Vagina (tissue), 2 donors: ENCODE data around the gene ACTL8. TPM values are rescaled to one million over a fixed set of nuclear protein-coding genes. Genes with fewer than 3 reads are reported as not detected.

ENCODE experiments used
- DNase-seq, 2 donors: peaks; one replicate each; pipeline ENCODE4 v3.0.0-alpha.2; 2017; ENCODE audit errors: extremely low spot score in 2 of 2
- H3K27ac ChIP-seq: fragments of 200-600 bp; sonication (generic); one replicate; pipeline ENCODE4 v1.5.1; 2019
- H3K27me3 ChIP-seq: fragments of 200-600 bp; sonication (generic); one replicate; pipeline ENCODE4 v1.5.1; 2019
- H3K36me3 ChIP-seq, 2 donors: fragments of 200-600 bp; sonication (generic); one replicate each; pipeline ENCODE4 v1.5.1; 2017 to 2019
- H3K4me1 ChIP-seq: fragments of 200-600 bp; sonication (generic); one replicate; pipeline ENCODE4 v1.5.1; 2019
- H3K4me3 ChIP-seq, 2 donors: fragments of 200-600 bp; sonication (generic); 1 replicate in 1 of 2; 2 replicates in 1 of 2; pipeline ENCODE4 v1.5.1; 2016 to 2019
- H3K9me3 ChIP-seq: fragments of 200-600 bp; sonication (generic); one replicate; pipeline ENCODE4 v1.5.1; 2019
- POLR2A ChIP-seq, 2 donors: fragments of 450-650 bp; IDR thresholded peaks; one replicate each; pipeline ENCODE4 v1.6.1; 2017; ENCODE audit warnings: antibody characterized with exemption in 2 of 2, mild to moderate bottlenecking in 2 of 2, moderate library complexity in 2 of 2
- POLR2AphosphoS5 ChIP-seq, 2 donors: sonication (generic); formaldehyde crosslinking; IDR thresholded peaks; one replicate each; pipeline ENCODE4 v1.9.0; 2017; ENCODE audit warnings: antibody characterized with exemption in 2 of 2, mild to moderate bottlenecking in 2 of 2, low read depth in 1 of 2; ENCODE audit not compliant: insufficient read depth in 1 of 2
- intact Hi-C: fragments of 100-400 bp; cut with DNase I; formaldehyde crosslinking; loops from one replicate; pipeline ENCODE4 v1.15.1; 2023
- total RNA-seq: library from RNA; depleted of rRNA; stranded (reverse); fragments of >200 nt; gene quantifications from one replicate; pipeline ENCODE4 v1.2.3, GENCODE V29; 2016
- TF ChIP-seq, protein P1 (sequence below), 3 experiments: fragments of 450-650 bp in 2 of 3; fragments of 200-600 bp in 1 of 3; sonication (generic) in 1 of 3; IDR thresholded peaks; one replicate each; pipeline ENCODE4 v1.5.1; 2017 to 2019; ENCODE audit warnings: antibody characterized with exemption in 3 of 3, mild to moderate bottlenecking in 2 of 3, moderate library complexity in 2 of 3

Gene ACTL8
- total RNA-seq, 1 donor from 2014 or later, result not detected

DNA sequence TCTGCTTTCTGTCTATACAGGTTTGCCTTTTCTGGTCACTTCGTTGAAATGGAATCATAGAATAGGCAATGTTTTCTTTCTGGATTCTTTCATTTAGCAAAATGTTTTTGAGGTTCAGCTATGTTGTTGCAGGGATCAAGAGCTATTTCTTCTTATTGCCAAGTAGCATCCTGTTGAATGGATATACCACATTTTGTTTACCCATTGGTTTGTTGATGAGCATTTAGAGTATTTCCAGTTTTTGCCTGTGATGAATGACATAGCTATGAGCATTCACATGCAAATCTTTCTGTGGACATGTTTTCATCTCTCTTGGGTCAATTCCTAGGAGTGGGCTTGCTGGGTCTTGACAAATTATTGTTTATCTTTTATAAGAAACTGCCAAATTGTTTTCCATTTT, 115.5 kb downstream of the ACTL8 start:
- H3K27ac ChIP-seq, result no peak overlapping the region
- no peak overlapping the region for H3K4me3 ChIP-seq
- no peaks in the 10 kb centered on the region for H3K9me3 ChIP-seq
- no peak for DNase-seq
- intact Hi-C loops, result no loop called here
- H3K36me3 ChIP-seq, result no peaks in the 10 kb centered on the region
- H3K27me3 ChIP-seq, result no peaks in the 10 kb centered on the region
- no peaks in the 10 kb centered on the region for H3K4me1 ChIP-seq
- no peak for TF ChIP-seq POLR2AphosphoS5 (IDR thresholded peaks at IDR 0.05; ENCODE audit: insufficient read depth in 1 of 2, low read depth in 1 of 2)
- TF ChIP-seq, protein P1, sequence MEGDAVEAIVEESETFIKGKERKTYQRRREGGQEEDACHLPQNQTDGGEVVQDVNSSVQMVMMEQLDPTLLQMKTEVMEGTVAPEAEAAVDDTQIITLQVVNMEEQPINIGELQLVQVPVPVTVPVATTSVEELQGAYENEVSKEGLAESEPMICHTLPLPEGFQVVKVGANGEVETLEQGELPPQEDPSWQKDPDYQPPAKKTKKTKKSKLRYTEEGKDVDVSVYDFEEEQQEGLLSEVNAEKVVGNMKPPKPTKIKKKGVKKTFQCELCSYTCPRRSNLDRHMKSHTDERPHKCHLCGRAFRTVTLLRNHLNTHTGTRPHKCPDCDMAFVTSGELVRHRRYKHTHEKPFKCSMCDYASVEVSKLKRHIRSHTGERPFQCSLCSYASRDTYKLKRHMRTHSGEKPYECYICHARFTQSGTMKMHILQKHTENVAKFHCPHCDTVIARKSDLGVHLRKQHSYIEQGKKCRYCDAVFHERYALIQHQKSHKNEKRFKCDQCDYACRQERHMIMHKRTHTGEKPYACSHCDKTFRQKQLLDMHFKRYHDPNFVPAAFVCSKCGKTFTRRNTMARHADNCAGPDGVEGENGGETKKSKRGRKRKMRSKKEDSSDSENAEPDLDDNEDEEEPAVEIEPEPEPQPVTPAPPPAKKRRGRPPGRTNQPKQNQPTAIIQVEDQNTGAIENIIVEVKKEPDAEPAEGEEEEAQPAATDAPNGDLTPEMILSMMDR (IDR thresholded peaks at IDR 0.05), result no peak
- TF ChIP-seq POLR2A (IDR thresholded peaks at IDR 0.05), result no peak

DNA sequence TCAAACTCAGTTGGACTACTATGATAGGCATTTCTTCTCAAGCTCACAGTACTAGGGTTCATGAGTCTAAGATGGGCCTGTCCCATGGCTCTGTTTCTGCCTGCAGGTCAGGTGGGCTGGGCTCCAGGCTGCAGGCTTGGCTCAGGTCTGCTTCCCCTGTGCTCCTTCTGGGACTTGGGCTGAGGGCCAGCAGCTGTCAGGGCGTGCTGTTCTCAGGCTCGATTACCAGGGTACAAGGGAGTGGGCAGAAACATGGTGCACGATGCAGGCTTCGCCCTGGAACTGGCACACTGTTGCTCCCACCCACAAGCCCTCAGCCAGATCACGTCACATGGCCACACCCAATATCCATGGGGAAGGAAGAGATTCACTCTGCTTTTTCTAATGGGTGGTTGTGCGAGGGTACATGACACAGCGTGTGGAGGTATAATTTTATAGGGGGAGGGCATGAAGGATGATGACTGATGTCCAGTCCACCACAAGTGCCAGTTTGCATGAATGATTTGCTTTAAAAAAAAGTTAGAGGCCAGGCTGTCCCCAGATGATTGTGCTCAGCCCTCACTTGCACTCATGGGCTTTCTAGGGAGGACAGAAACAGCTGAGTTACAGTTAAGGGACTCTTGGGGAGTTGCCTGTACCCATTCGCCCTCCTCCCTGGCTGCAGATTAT, 118.0 kb downstream of the ACTL8 start:
- Histone ChIP-seq H3K4me1 (no peaks in the 10 kb centered on the region), H3K27me3 (no peaks in the 10 kb centered on the region), H3K36me3 (no peaks in the 10 kb centered on the region), H3K4me3 (no peak overlapping the region), H3K9me3 (no peaks in the 10 kb centered on the region), H3K27ac (no peak overlapping the region)
- TF ChIP-seq, protein P1 (IDR thresholded peaks at IDR 0.05), result no peak
- no peak for TF ChIP-seq POLR2AphosphoS5 (IDR thresholded peaks at IDR 0.05; ENCODE audit: insufficient read depth in 1 of 2, low read depth in 1 of 2)
- TF ChIP-seq POLR2A (IDR thresholded peaks at IDR 0.05), result no peak
- DNase-seq, result no peak
- intact Hi-C loops, result no loop called here

DNA sequence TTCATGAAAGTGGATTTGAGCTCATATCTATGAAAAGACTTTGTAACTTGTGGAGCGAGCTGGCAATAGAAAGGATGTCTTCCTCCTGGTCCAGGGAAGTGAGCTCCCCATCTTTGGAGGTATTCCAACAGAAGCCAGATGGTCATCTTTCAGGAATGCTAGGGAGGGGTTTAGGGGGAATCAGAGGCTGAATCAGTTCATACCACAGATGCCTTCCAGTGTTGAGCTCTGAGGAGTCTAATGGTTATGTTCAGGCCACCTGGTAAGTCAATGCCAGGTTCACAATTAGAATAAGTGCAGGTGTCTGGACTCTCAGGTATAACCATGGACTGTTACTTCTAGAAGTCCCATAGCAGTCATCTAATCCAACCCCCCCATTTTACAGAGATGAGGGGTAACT, 119.1 kb downstream of the ACTL8 start:
- no peaks in the 10 kb centered on the region for H3K4me1 ChIP-seq
- no peak overlapping the region for H3K4me3 ChIP-seq
- TF ChIP-seq, protein P1 (IDR thresholded peaks at IDR 0.05), result no peak
- no peak for TF ChIP-seq POLR2AphosphoS5 (IDR thresholded peaks at IDR 0.05; ENCODE audit: insufficient read depth in 1 of 2, low read depth in 1 of 2)
- no peak for TF ChIP-seq POLR2A (IDR thresholded peaks at IDR 0.05)
- H3K27me3 ChIP-seq, result no peaks in the 10 kb centered on the region
- H3K9me3 ChIP-seq, result no peaks in the 10 kb centered on the region
- no peaks in the 10 kb centered on the region for H3K36me3 ChIP-seq
- intact Hi-C loops, result no loop called here
- DNase-seq, result no peak
- no peak overlapping the region for H3K27ac ChIP-seq

DNA sequence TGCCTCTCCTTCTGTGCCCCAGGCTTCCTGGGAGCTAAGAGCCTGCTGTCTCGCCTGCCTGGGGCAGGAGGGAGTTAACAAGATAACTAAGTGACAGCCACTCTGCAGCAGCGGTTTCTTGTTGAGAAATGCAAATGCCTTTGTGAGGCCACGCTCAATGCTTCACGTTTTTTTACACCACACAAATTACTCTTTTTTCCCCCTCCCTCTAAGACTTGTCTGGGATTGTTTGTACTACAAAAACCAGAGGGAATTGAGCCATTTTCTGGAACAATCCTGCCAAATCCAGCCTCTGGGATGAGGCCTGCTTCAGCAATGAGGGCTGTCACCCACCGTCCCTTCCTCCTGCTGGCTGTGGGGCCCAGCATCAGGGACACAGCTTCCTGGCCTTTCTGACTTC, 119.6 kb downstream of the ACTL8 start:
- Histone ChIP-seq H3K4me3 (no peak overlapping the region), H3K27me3 (no peaks in the 10 kb centered on the region), H3K27ac (no peak overlapping the region), H3K9me3 (no peaks in the 10 kb centered on the region), H3K36me3 (no peaks in the 10 kb centered on the region), H3K4me1 (no peaks in the 10 kb centered on the region)
- DNase-seq, result no peak
- TF ChIP-seq, protein P1 (IDR thresholded peaks at IDR 0.05), result no peak
- no peak for TF ChIP-seq POLR2AphosphoS5 (IDR thresholded peaks at IDR 0.05; ENCODE audit: insufficient read depth in 1 of 2, low read depth in 1 of 2)
- TF ChIP-seq POLR2A (IDR thresholded peaks at IDR 0.05), result no peak
- intact Hi-C loops, result no loop called here

DNA sequence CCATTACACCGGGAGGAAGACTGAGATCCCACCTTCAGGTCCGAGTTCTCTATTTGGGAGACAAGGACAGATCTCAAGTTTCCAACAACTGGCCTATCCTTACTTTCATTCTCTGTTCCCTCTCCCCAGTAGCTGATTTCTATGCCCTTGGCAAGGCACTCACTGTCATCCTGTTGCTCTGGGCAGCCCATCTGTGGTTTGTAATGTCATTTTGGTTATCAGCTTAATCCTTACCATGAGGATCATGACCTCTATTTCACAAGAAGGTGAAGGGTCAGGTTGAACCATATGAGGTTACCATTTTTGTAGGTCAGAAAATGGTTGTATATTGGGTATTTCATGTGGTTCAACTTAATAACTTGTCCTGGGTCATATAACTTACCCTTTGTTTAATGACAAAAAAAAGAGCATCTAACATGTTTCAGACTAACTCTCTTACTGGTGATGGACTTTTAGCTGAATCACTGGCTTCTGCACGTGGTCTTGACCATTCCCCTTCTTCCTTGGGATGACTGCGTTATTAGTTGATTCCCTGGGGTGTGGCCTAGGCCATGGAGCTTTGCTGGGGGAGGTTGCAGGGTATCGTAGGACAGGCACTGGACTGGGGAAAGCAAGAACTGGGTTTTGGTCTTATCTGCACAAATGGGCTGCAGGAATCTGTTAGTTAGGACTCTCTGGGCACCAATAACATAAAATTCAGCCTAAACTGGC, 120.2 kb downstream of the ACTL8 start:
- Histone ChIP-seq H3K4me3 (no peak overlapping the region), H3K27ac (no peak overlapping the region), H3K27me3 (no peaks in the 10 kb centered on the region), H3K36me3 (no peaks in the 10 kb centered on the region), H3K4me1 (no peaks in the 10 kb centered on the region), H3K9me3 (no peaks in the 10 kb centered on the region)
- DNase-seq, result no peak
- TF ChIP-seq POLR2A (IDR thresholded peaks at IDR 0.05) (no peak), POLR2AphosphoS5 (IDR thresholded peaks at IDR 0.05; ENCODE audit: insufficient read depth in 1 of 2, low read depth in 1 of 2) (no peak)
- TF ChIP-seq, protein P1 (IDR thresholded peaks at IDR 0.05), result no peak
- intact Hi-C loops, result no loop called here
